H1 (cell line): Measurements from ENCODE around the gene PPIB. TPM values are rescaled to one million over a fixed set of nuclear protein-coding genes. Genes with fewer than 3 reads are reported as not detected.

Experiments used
- CREB1 ChIP-seq: IDR thresholded peaks from 2 replicates; pipeline ENCODE4 v1.6.1; 2012; ENCODE audit warnings: inconsistent platforms
- HDAC6 ChIP-seq: IDR thresholded peaks from one replicate; pipeline ENCODE4 v1.7.1; 2012; ENCODE audit warnings: low read depth, mild to moderate bottlenecking, inconsistent platforms, low read length, moderate library complexity
- RBBP5 ChIP-seq: IDR thresholded peaks from 2 replicates; pipeline ENCODE4 v1.7.1; 2012; ENCODE audit warnings: low read depth, mild to moderate bottlenecking, inconsistent platforms, low read length, moderate library complexity, borderline replicate concordance
- RXRA ChIP-seq: IDR thresholded peaks from 2 replicates; pipeline ENCODE4 v1.6.1; 2011; ENCODE audit warnings: low read depth, mild to moderate bottlenecking, low read length, moderate library complexity; ENCODE audit not compliant: insufficient read depth
- polyA plus RNA-seq, 7 experiments: library from polyadenylated mRNA; depleted of rRNA in 3 of 7; stranded (reverse) in 5 of 7; unstranded in 2 of 7; fragments of >200 nt in 5 of 7; fragments of 200-250 nt in 2 of 7; gene quantifications; 1 replicate in 5 of 7; 2 replicates in 1 of 7; 4 replicates in 1 of 7; pipeline versions ENCODE4 v1.2.1 to v1.2.3, GENCODE V29; 2011 to 2013; ENCODE audit warnings: missing spikeins in 2 of 7, mixed read lengths in 2 of 7
- total RNA-seq: library from RNA; stranded (reverse); fragmentation: NEBNext Ultra II Directional; extraction: Animal tissue kit (Norgen Biotek cat#: 25700); gene quantifications from 2 replicates; pipeline ENCODE4 v1.2.1, GENCODE V29; 2021

PPIB gene
- total and polyA plus RNA-seq, 2 of the 8 experiments (the other 6 are each of a cell fraction or from before 2014, with no cell fraction given), result 558 to 579 TPM

GRCh38 chr15:64158363-64159134, 4.3 kb downstream of the PPIB start (continued):
- TF ChIP-seq RXRA (no peak), RBBP5 (no peak), HDAC6 (no peak), CREB1 (no peak)
